PFSK-1 (cell line): ENCODE measurements around the gene ARHGEF7.

Experiments used
- FOXP2 ChIP-seq: optimal IDR thresholded peaks from 2 replicates; pipeline ENCODE3; 2011; ENCODE audit warnings: borderline replicate concordance, control low read depth, inconsistent platforms; ENCODE audit not compliant: insufficient read depth; ENCODE audit errors: extremely low read length, extremely low read depth
- POLR2AphosphoS5 ChIP-seq: IDR thresholded peaks from 2 replicates; pipeline ENCODE4 v1.6.1; 2012; ENCODE audit warnings: low read depth, mild to moderate bottlenecking, control low read depth, low read length, moderate library complexity
- REST ChIP-seq, 2 experiments: IDR thresholded peaks; 2 replicates each; pipeline versions ENCODE4 v1.6.1 to v1.8.0; 2011 to 2012; ENCODE audit warnings: low read depth in 2 of 2, low read length in 2 of 2, control low read depth in 1 of 2, inconsistent platforms in 1 of 2, mild to moderate bottlenecking in 1 of 2, moderate library complexity in 1 of 2; ENCODE audit not compliant: insufficient read depth in 1 of 2
- SIN3A ChIP-seq: IDR thresholded peaks from 2 replicates; pipeline ENCODE4 v1.6.1; 2012; ENCODE audit warnings: mild to moderate bottlenecking, low read length, moderate library complexity, borderline replicate concordance; ENCODE audit not compliant: insufficient read depth
- TAF1 ChIP-seq: IDR thresholded peaks from 2 replicates; pipeline ENCODE4 v1.6.1; 2012; ENCODE audit warnings: low read length, control low read depth, borderline replicate concordance; ENCODE audit not compliant: insufficient read depth

ARHGEF7 gene

DNA sequence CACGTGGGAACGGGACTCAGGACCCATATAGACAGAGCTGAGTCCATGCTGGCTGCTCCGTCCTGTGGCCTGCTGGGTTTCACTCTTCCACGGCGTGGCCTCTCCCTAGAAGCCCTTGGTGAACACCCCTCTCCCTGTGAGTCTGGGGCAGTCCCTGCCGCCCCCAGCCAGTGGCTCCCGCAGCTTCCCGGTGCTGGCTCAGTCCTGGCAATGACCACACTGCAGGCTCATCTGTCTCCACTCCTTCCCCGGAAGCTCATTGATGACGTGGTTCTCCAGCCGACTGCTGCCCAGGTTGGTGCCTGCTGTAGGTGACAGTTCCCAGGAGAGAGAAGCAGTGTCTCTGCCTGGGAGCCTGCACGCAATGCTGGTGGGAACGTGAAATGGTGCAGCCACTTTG lies 203.3 kb downstream of the ARHGEF7 start:
- TF ChIP-seq POLR2AphosphoS5 (no peak), SIN3A (no peak), REST (IDR thresholded peaks at IDR 0.05; ENCODE audit: insufficient read depth in 1 of 2, low read depth in 2 of 2, low read length in 2 of 2) (no peak), FOXP2 (no peak), TAF1 (no peak)

DNA sequence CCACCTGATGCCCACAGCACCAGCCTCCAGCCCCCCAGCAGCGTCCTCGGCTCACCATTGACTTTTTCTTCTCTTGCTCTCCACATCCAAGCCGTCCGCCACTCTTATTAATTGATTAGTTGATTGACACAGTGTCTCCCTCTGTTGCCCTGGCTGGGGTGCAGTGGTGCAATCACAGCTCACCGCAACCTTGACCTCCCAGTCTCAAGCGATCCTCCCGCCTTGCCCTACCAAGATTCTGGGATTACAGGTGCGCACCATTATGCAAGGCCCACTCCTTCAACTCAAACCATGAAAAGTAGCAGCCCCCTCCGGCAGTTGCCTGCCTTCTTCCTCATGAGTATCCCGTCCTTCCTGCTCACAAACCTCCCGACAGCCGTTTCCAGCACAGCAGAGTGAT lies 204.4 kb downstream of the ARHGEF7 start:
- TF ChIP-seq REST (IDR thresholded peaks at IDR 0.05; ENCODE audit: insufficient read depth in 1 of 2, low read depth in 2 of 2, low read length in 2 of 2) = no peak

GRCh38 chr13:111319998-111320911 lies 205.1 kb downstream of the ARHGEF7 start, which contains the start of gene TEX29:
Gene TEX29 (plus strand): TSS chr13:111320642. CDS start chr13:111320891, 249 bp downstream.
- TF ChIP-seq TAF1 (no peak), REST (IDR thresholded peaks at IDR 0.05; ENCODE audit: insufficient read depth in 1 of 2, low read depth in 2 of 2, low read length in 2 of 2) (no peak), FOXP2 (no peak), SIN3A (no peak), POLR2AphosphoS5 (no peak)

GRCh38 chr13:111322001-111322915 lies 207.1 kb downstream of the ARHGEF7 start:
- TF ChIP-seq SIN3A (no peak), TAF1 (no peak), POLR2AphosphoS5 (no peak), REST (IDR thresholded peaks at IDR 0.05; ENCODE audit: insufficient read depth in 1 of 2, low read depth in 2 of 2, low read length in 2 of 2) (no peak), FOXP2 (no peak)
